Stomach (tissue), 9 donors: Measurements from ENCODE around the gene SLC35G6. TPM values are rescaled to one million over a fixed set of nuclear protein-coding genes. Genes with fewer than 3 reads are reported as not detected.

ENCODE experiments used
- DNase-seq, 2 donors: peaks; one replicate each; pipeline versions ENCODE4 v3.0.0 to v3.0.0-alpha.2; 2013 to 2019
- H3K27ac ChIP-seq, 5 donors: fragments of 200-600 bp in 4 of 5; sonication (generic) in 4 of 5; one replicate each; pipeline ENCODE4 v1.5.1; 2013 to 2019; ENCODE audit warnings: mild to moderate bottlenecking in 1 of 5, moderate library complexity in 1 of 5
- H3K27me3 ChIP-seq, 3 donors: fragments of 200-600 bp; sonication (generic); one replicate each; pipeline ENCODE4 v1.5.1; 2017 to 2019; ENCODE audit warnings: mixed run types in 1 of 3
- H3K36me3 ChIP-seq, 4 donors: fragments of 200-600 bp; sonication (generic); 1 replicate in 3 of 4; 2 replicates in 1 of 4; pipeline ENCODE4 v1.5.1; 2016 to 2019
- H3K4me1 ChIP-seq, 4 donors: fragments of 200-600 bp; sonication (generic); one replicate each; pipeline ENCODE4 v1.5.1; 2016 to 2019
- H3K4me3 ChIP-seq, 4 donors: fragments of 200-600 bp; sonication (generic) in 3 of 4; one replicate each; pipeline ENCODE4 v1.5.1; 2016 to 2019; ENCODE audit warnings: mild to moderate bottlenecking in 1 of 4
- H3K9me3 ChIP-seq, 4 donors: fragments of 200-600 bp; sonication (generic); one replicate each; pipeline ENCODE4 v1.5.1; 2016 to 2019
- EP300 ChIP-seq: sonication (generic); formaldehyde crosslinking; IDR thresholded peaks from one replicate; pipeline ENCODE4 v1.6.1; 2017; ENCODE audit warnings: antibody characterized with exemption
- POLR2A ChIP-seq, 4 donors: fragments of 450-650 bp; IDR thresholded peaks; one replicate each; pipeline ENCODE4 v1.6.1; 2016; ENCODE audit warnings: antibody characterized with exemption in 4 of 4, control low read depth in 2 of 4, mild to moderate bottlenecking in 1 of 4, moderate library complexity in 1 of 4
- POLR2AphosphoS5 ChIP-seq, 3 donors: sonication (generic); formaldehyde crosslinking; IDR thresholded peaks; one replicate each; pipeline ENCODE4 v1.6.1; 2016; ENCODE audit warnings: antibody characterized with exemption in 3 of 3
- WGBS, 5 donors: extraction: QIAGEN DNeasy Blood & Tissue Kit in 3 of 5; methylation state at CpG; one replicate each; pipeline versions ENCODE4 v1.1.5 to v1.1.7; 2013 to 2018; 5-methylcytosine and 5-hydroxymethylcytosine counted together
- intact Hi-C: fragments of 100-400 bp; cut with DNase I; formaldehyde crosslinking; loops from one replicate; pipeline ENCODE4 v1.15.1; 2023; ENCODE audit warnings: low total_unique reads
- polyA plus RNA-seq, 3 donors: library from polyadenylated mRNA; stranded (reverse); fragments of 200-250 nt; gene quantifications; one replicate each; pipeline ENCODE4 v1.2.3, GENCODE V29; 2013
- total RNA-seq, 5 donors: library from RNA; depleted of rRNA; stranded (reverse); fragments of >200 nt; gene quantifications; one replicate each; pipeline versions ENCODE4 v1.1.0 to v1.2.3, GENCODE V29; 2014 to 2016
- TF ChIP-seq, protein P1 (sequence below), 7 experiments: fragments of 450-650 bp in 4 of 7; fragments of 200-600 bp in 3 of 7; sonication (generic) in 3 of 7; IDR thresholded peaks; one replicate each; pipeline ENCODE4 v1.5.1; 2016 to 2019; ENCODE audit warnings: antibody characterized with exemption in 7 of 7, control low read depth in 2 of 7, mild to moderate bottlenecking in 1 of 7
- donor health status: healthy with polysubstance abuse.
- donor health status: Bipolar disorder and iron deficiency.
- donor health status: healthy.

Gene SLC35G6
- total and polyA plus RNA-seq, 8 donors = not detected

DNA sequence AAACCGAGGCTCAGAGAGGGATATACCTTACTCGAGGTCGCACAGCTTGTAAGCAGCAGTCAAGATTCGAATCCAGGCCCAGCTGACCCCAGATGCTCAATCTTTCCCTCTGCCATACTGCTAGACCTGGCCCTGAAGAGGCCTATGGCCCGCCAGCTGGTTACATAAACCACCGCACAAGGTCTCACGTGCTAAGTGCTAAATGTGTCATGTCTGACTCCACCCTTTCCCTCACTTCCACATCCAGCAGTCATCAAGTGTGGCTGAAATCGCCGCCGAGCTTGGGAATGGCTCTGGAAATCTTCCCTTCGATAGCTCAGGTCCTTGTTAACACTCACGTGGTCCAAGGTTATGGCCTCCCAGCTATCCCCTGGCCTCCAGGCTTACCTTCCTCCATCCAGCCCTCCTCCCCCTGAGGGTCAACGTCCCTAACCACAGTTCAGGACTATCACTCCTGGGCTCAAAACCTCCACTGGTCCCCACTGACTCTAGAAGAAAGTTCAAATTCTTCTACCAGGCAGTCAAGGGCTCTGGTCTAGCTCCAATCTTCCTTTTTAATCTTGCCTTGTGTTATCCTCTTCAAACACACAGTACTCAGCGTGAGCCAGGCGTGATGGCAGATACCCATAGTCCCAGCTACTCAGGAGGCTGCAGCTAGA, 5.4 kb upstream of the SLC35G6 start:
- Histone ChIP-seq H3K4me1 (peaks cover 48 to 85% (median 72%) of the 10 kb centered on the region in 4 donors), H3K27me3 (no peaks in the 10 kb centered on the region), H3K9me3 (no peaks in the 10 kb centered on the region), H3K27ac (peak overlapping the region in 4 of 5 donors; percentile 97 to 100 (median 100)), H3K36me3 (no peaks in the 10 kb centered on the region), H3K4me3 (no peak overlapping the region)
- 57 to 66% (median 65%) methylated on average over 15 of the region's 15 CpGs for WGBS, 5 donors
- intact Hi-C loops = loop anchor here (5.0 kb wide), 1 partner anchor 39 kb away; the partner anchor contains the start of genes FGF11 and TMEM102
- DNase-seq = peak in 1 of 2 donors; percentile 72
- TF ChIP-seq EP300 = no peak
- TF ChIP-seq POLR2AphosphoS5 (IDR thresholded peaks at IDR 0.05) = peak in 2 of 3 donors; percentile 36 to 52

DNA sequence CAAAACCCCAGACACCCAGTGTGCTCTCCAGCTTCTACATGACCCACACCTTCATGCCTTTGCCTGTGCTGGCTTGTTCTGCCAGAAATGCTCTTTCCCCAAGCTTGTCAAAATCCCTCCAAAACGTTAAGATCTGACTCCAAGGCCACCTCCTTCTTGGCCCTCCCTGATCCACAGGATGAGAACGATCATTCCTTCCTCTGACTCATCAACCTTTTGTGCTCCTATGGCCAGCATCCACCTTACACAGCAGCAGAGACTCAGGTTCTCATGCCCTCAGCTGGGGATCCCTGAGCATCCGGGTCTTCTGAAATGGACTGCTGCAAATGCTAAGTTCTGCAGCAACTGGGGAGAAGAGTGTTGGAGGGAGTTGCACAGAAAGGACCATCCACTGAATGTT, 4.8 kb upstream of the SLC35G6 start:
- intact Hi-C loops = loop anchor here (5.0 kb wide), 1 partner anchor 39 kb away; the partner anchor contains the start of genes FGF11 and TMEM102
- Histone ChIP-seq H3K4me1 (peaks cover 46 to 85% (median 68%) of the 10 kb centered on the region in 4 donors), H3K4me3 (peak overlapping the region in 1 of 4 donors; percentile 92), H3K36me3 (no peaks in the 10 kb centered on the region), H3K9me3 (no peaks in the 10 kb centered on the region), H3K27ac (peak overlapping the region in 4 of 5 donors; percentile 97 to 100 (median 100)), H3K27me3 (no peaks in the 10 kb centered on the region)
- WGBS, 5 donors = 30 to 35% (median 32%) methylated on average over 3 of the region's 3 CpGs
- TF ChIP-seq EP300 = no peak
- TF ChIP-seq, protein P1, sequence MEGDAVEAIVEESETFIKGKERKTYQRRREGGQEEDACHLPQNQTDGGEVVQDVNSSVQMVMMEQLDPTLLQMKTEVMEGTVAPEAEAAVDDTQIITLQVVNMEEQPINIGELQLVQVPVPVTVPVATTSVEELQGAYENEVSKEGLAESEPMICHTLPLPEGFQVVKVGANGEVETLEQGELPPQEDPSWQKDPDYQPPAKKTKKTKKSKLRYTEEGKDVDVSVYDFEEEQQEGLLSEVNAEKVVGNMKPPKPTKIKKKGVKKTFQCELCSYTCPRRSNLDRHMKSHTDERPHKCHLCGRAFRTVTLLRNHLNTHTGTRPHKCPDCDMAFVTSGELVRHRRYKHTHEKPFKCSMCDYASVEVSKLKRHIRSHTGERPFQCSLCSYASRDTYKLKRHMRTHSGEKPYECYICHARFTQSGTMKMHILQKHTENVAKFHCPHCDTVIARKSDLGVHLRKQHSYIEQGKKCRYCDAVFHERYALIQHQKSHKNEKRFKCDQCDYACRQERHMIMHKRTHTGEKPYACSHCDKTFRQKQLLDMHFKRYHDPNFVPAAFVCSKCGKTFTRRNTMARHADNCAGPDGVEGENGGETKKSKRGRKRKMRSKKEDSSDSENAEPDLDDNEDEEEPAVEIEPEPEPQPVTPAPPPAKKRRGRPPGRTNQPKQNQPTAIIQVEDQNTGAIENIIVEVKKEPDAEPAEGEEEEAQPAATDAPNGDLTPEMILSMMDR (IDR thresholded peaks at IDR 0.05) = no peak
- TF ChIP-seq POLR2A (IDR thresholded peaks at IDR 0.05) = no peak
- no peak for TF ChIP-seq POLR2AphosphoS5 (IDR thresholded peaks at IDR 0.05)
- DNase-seq = no peak

GRCh38 chr17:7476951-7477350, 4.3 kb upstream of the SLC35G6 start:
- TF ChIP-seq EP300 = no peak
- no peak for TF ChIP-seq POLR2A (IDR thresholded peaks at IDR 0.05)
- TF ChIP-seq POLR2AphosphoS5 (IDR thresholded peaks at IDR 0.05) = no peak
- TF ChIP-seq, protein P1 (IDR thresholded peaks at IDR 0.05) = no peak
- Histone ChIP-seq H3K4me1 (peaks cover 42 to 85% (median 65%) of the 10 kb centered on the region in 4 donors), H3K27me3 (no peaks in the 10 kb centered on the region), H3K9me3 (no peaks in the 10 kb centered on the region), H3K27ac (peak overlapping the region in 4 of 5 donors; percentile 97 to 100 (median 100)), H3K4me3 (peak overlapping the region in 2 of 4 donors; percentile 87 to 92), H3K36me3 (no peaks in the 10 kb centered on the region)
- intact Hi-C loops = loop anchor here (5.0 kb wide), 1 partner anchor 40 kb away; the partner anchor contains the start of genes FGF11 and TMEM102
- DNase-seq = no peak
- 79 to 90% (median 86%) methylated on average over 4 to 5 of the region's 5 CpGs for WGBS, 5 donors

DNA sequence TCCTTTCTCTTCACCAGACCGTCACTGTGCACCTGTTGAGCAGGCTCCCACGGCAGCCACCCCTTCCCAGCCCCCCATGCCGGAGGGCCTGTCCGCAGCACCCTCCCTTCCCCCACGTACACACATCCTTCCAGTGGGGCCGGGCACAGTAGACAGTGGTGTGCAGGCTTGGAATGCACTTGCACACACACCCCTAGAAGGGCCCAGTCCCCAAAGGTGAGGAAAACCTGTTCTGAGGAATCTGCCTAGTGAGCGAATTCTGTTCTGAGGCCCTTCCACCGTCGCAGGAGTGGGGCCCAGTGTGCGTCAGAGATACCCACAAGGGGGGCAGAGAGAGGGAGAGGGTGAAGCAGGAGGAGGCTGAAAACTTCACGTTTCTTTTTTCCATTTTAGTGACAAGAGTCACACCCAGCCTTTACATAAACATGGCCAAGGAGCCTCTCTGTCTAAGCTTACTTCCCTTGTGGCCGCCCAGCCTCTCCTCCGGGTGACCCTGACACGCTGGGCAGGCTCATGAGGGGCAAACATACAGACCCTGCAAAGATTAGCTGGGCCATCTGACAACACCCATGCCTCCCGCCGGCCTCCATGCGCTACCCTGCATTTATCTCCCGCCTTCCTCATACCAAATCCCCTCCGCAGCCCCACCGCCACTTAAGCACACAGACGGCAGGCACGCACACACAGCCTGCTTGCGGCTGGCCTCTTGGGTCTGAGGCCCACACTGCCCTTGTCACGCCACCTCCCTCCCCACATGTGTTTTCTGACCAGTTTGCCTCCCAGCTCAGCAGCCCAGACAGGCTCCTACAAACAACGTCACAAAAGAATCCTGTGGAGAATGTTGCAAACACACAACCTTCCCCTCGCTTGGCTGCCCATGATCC, 3.6 kb upstream of the SLC35G6 start:
- DNase-seq = peak; percentile 60 to 89
- 13 to 20% (median 14%) methylated on average over 26 of the region's 26 CpGs for WGBS, 5 donors
- no peaks in the 10 kb centered on the region for H3K9me3 ChIP-seq
- no peaks in the 10 kb centered on the region for H3K36me3 ChIP-seq
- peak overlapping the region; percentile 97 to 100 (median 100) for H3K27ac ChIP-seq
- peak overlapping the region; percentile 87 to 99 (median 96) for H3K4me3 ChIP-seq
- intact Hi-C loops = loop anchor here (5.0 kb wide), 1 partner anchor 40 kb away; the partner anchor contains the start of genes FGF11 and TMEM102
- H3K27me3 ChIP-seq = no peaks in the 10 kb centered on the region
- peaks cover 38 to 85% (median 65%) of the 10 kb centered on the region in 4 donors for H3K4me1 ChIP-seq
- TF ChIP-seq EP300 = no peak
- no peak for TF ChIP-seq POLR2A (IDR thresholded peaks at IDR 0.05)
- TF ChIP-seq, protein P1 (IDR thresholded peaks at IDR 0.05) = no peak
- TF ChIP-seq POLR2AphosphoS5 (IDR thresholded peaks at IDR 0.05) = peak; percentile 18 to 64 (median 43)
